HG03469 (cell line): Measurements from ENCODE around the gene ITGA8.
"Not testable (repeated sequence)": the region's sequence is repeated elsewhere in the genome, so short reads cannot be mapped to it uniquely, and the experiment has no call there.

Experiments
- ATAC-seq: cut with Tn5 transposase; IDR thresholded peaks from one replicate; pipeline ENCODE4 v1.9.1; 2021; ENCODE audit warnings: mild to moderate bottlenecking, moderate library complexity, moderate number of reproducible peaks; ENCODE audit not compliant: unreplicated experiment

ITGA8 gene

GRCh38 chr10:15510963-15511362 is 208.8 kb downstream of the ITGA8 start:
- ATAC-seq = no peak

GRCh38 chr10:15505329-15505728 is 214.4 kb downstream of the ITGA8 start:
- ATAC-seq = no peak

- no peak for ATAC-seq
Observed at GRCh38 chr10:15504101-15504840, 215.5 kb downstream of the ITGA8 start.

- no peak for ATAC-seq
Observed at GRCh38 chr10:15494850-15495506, 224.7 kb downstream of the ITGA8 start.

GRCh38 chr10:15491856-15492642 is 227.7 kb downstream of the ITGA8 start:
- no peak for ATAC-seq

- ATAC-seq = no peak
Observed at GRCh38 chr10:15489431-15489830, 230.3 kb downstream of the ITGA8 start.

- no peak for ATAC-seq
Observed at GRCh38 chr10:15487376-15487775, 232.3 kb downstream of the ITGA8 start.

- ATAC-seq = no peak
Observed at GRCh38 chr10:15486404-15486803, 233.3 kb downstream of the ITGA8 start.

GRCh38 chr10:15485684-15486316 is 233.9 kb downstream of the ITGA8 start:
- ATAC-seq = no peak

GRCh38 chr10:15485027-15485426 is 234.7 kb downstream of the ITGA8 start:
- ATAC-seq = no peak

GRCh38 chr10:15484128-15484527 is 235.6 kb downstream of the ITGA8 start:
- no peak for ATAC-seq

GRCh38 chr10:15483215-15484075 is 236.3 kb downstream of the ITGA8 start:
- no peak for ATAC-seq

- ATAC-seq = no peak
Observed at GRCh38 chr10:15482156-15482555, 237.6 kb downstream of the ITGA8 start.

GRCh38 chr10:15478950-15479349 is 240.8 kb downstream of the ITGA8 start:
- no peak for ATAC-seq

GRCh38 chr10:15478429-15478828 is 241.3 kb downstream of the ITGA8 start:
- ATAC-seq = no peak

GRCh38 chr10:15476337-15476736 is 243.4 kb downstream of the ITGA8 start:
- no peak for ATAC-seq

- ATAC-seq = not testable (repeated sequence)
Observed at GRCh38 chr10:15475439-15475838, 244.3 kb downstream of the ITGA8 start.

- no peak for ATAC-seq
Observed at GRCh38 chr10:15474671-15475070, 245.1 kb downstream of the ITGA8 start.

GRCh38 chr10:15473396-15473767 is 246.3 kb downstream of the ITGA8 start:
- ATAC-seq = no peak
